ENCODE measurements around the gene OR51G1. TPM values are rescaled to one million over a fixed set of nuclear protein-coding genes. Genes with fewer than 3 reads are reported as not detected.

OR51G1 gene
- total and polyA plus RNA-seq, 10 of the 15 experiments (the other 5 are each of a cell fraction or from before 2014, with no cell fraction given) = not detected

DNA sequence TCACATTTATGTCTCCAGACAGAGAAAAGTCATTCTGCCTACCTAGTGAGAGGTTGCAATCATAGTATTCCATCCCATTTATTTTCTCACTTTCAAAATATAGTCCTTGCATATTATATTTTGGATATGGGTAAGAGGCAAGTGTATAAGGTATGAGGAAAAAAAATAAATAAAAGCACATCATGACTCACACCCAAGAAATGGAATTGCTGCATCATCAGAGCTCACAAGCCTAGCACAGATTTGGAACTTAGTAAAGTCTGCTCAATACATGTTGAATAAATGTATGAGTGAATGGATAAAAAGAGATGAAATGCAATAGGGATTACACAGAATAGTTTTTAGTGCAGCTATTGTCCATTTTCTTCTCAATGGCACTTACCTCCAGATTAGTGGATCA is 2.5 kb upstream of the OR51G1 start:
- no peaks in the 10 kb centered on the region for H3K4me1 ChIP-seq (ENCODE audit: control insufficient read depth, insufficient read depth, low read length)
- H3K27ac ChIP-seq (ENCODE audit: control insufficient read depth, insufficient read depth) = no peak overlapping the region
- ChIA-PET SMC1A (ENCODE audit: uncharacterized antibody, unreplicated experiment) (interaction anchor here (1.5 kb wide), 1 partner anchor 9 kb away, joined by 3 read pairs; no protein-coding TSS in a partner anchor), POLR2A (no interaction called here), RAD21 (ENCODE audit: unreplicated experiment) (no interaction called here), CTCF (no interaction called here)
- TF ChIP-seq POU2F2 (IDR thresholded peaks at IDR 0.05; ENCODE audit: borderline replicate concordance, low read depth, low read length) = no peak
- no peak for TF ChIP-seq SUPT20H (IDR thresholded peaks at IDR 0.05; ENCODE audit: borderline replicate concordance, control insufficient read depth, low read depth, low read length)
- no peak for TF ChIP-seq ZZZ3 (IDR thresholded peaks at IDR 0.05; ENCODE audit: control insufficient read depth, insufficient read length, low read depth)
- TF ChIP-seq NFIC (IDR thresholded peaks at IDR 0.05; ENCODE audit: low read depth, low read length) = no peak
- no peak for TF ChIP-seq HDAC2 (IDR thresholded peaks at IDR 0.05)
- no peak for TF ChIP-seq IKZF1 (conservative IDR thresholded peaks at IDR 0.05)
- H2AFZ ChIP-seq (ENCODE audit: control insufficient read depth, low read depth, low read length) = no peak overlapping the region
- DNase-seq (ENCODE audit: low read depth, low spot score) (no peak), ATAC-seq (no peak), FAIRE-seq (no peak)
- H3K36me3 ChIP-seq (ENCODE audit: control insufficient read depth in 2 of 2, insufficient read depth in 2 of 2, low read length in 1 of 2) = no peaks in the 10 kb centered on the region
- BruUV-seq (replicated peaks) = no TSS peak
- no peaks in the 10 kb centered on the region for H3K79me2 ChIP-seq (ENCODE audit: control insufficient read depth, insufficient read depth, low read length)
- no peak overlapping the region for H3K9ac ChIP-seq (ENCODE audit: control insufficient read depth, insufficient read depth, low read length)
- H3K27me3 ChIP-seq (replicated peaks in 1 of 2; ENCODE audit: control insufficient read depth in 2 of 2, insufficient read depth in 2 of 2, low read length in 1 of 2) = no peaks in the 10 kb centered on the region
- intact Hi-C loops (cut with micrococcal nuclease; ENCODE audit: unreplicated experiment) = no loop called here
- H4K20me1 ChIP-seq (ENCODE audit: control insufficient read depth, insufficient read depth) = no peaks in the 10 kb centered on the region
- no peak overlapping the region for H3K4me2 ChIP-seq (ENCODE audit: control insufficient read depth, insufficient read depth)
- no peak overlapping the region for H3K4me3 ChIP-seq
- no peaks in the 10 kb centered on the region for H3K9me3 ChIP-seq (replicated peaks; ENCODE audit: control insufficient read depth, insufficient read depth, low read length)
- in situ Hi-C loops (cut with MboI) = no loop called here

DNA sequence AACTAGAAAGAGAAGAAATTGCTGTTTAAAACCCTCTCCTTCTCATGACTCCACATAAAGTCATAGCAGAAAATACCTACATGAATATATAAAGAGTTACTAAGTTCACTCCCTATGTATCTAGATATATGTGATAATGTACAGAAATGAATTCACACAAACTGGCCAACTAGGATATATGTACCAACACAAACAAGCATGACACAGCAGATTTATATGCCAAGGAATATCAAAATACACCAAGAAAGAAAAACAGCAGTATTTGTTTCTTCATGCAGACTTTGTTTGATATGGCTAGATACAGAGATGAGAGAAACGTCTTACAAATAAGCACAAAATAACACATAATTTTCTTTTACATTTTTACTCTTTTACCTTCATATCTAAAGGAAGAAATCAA is 1.8 kb downstream of the OR51G1 start:
- ChIA-PET CTCF (no interaction called here), RAD21 (ENCODE audit: unreplicated experiment) (no interaction called here), SMC1A (ENCODE audit: uncharacterized antibody, unreplicated experiment) (no interaction called here), POLR2A (no interaction called here)
- DNase-seq (ENCODE audit: low read depth, low spot score) (no peak), ATAC-seq (no peak), FAIRE-seq (no peak)
- 0% methylated on average over 1 of the region's 1 CpG for WGBS (ENCODE audit: insufficient coverage, insufficient replicate concordance, low lambda C conversion rate, missing lambda C conversion rate)
- Histone ChIP-seq H3K9ac (ENCODE audit: control insufficient read depth, insufficient read depth, low read length) (no peak overlapping the region), H3K27ac (ENCODE audit: control insufficient read depth, insufficient read depth) (no peak overlapping the region), H3K4me1 (ENCODE audit: control insufficient read depth, insufficient read depth, low read length) (no peaks in the 10 kb centered on the region), H3K36me3 (ENCODE audit: control insufficient read depth in 2 of 2, insufficient read depth in 2 of 2, low read length in 1 of 2) (no peaks in the 10 kb centered on the region), H3K4me2 (ENCODE audit: control insufficient read depth, insufficient read depth) (no peak overlapping the region), H2AFZ (ENCODE audit: control insufficient read depth, low read depth, low read length) (no peak overlapping the region), H3K27me3 (replicated peaks in 1 of 2; ENCODE audit: control insufficient read depth in 2 of 2, insufficient read depth in 2 of 2, low read length in 1 of 2) (no peaks in the 10 kb centered on the region), H3K4me3 (no peak overlapping the region), H4K20me1 (ENCODE audit: control insufficient read depth, insufficient read depth) (no peaks in the 10 kb centered on the region), H3K9me3 (replicated peaks; ENCODE audit: control insufficient read depth, insufficient read depth, low read length) (no peaks in the 10 kb centered on the region), H3K79me2 (ENCODE audit: control insufficient read depth, insufficient read depth, low read length) (no peaks in the 10 kb centered on the region)
- BruUV-seq (replicated peaks) = no TSS peak
- in situ Hi-C loops (cut with MboI) (no loop called here), intact Hi-C loops (cut with micrococcal nuclease; ENCODE audit: unreplicated experiment) (no loop called here)
- no peak for TF ChIP-seq IKZF1 (conservative IDR thresholded peaks at IDR 0.05)

Data from GM12878 (cell line).